B cell (primary cell): ENCODE results near the gene RASA1. TPM values are rescaled to one million over a fixed set of nuclear protein-coding genes. Genes with fewer than 3 reads are reported as not detected.

Experiments
- ATAC-seq: fragments of 200-7000 bp; cut with Tn5 transposase; one replicate; pipeline ENCODE4 v1.10.0; 2021; ENCODE audit warnings: low read depth, mild to moderate bottlenecking, moderate number of reproducible peaks, moderate library complexity
- CTCF ChIA-PET: fragments of 350-600 bp; sonication (Branson Sonifier 250); formaldehyde crosslinking; loops from one replicate; lab custom pipeline; 2021; ENCODE audit warnings: antibody characterized with exemption, inconsistent platforms; lab: Charles Lee
- POLR2A ChIA-PET: fragments of 350-600 bp; sonication (Branson Sonifier 250); formaldehyde crosslinking; loops from one replicate; lab custom pipeline; 2021; ENCODE audit warnings: antibody characterized with exemption; lab: Charles Lee
- DNase-seq: peaks from one replicate; pipeline ENCODE4 v3.0.0; 2013
- H2AFZ ChIP-seq: 2 replicates; pipeline ENCODE4 v1.6.1; 2012; ENCODE audit warnings: mild to moderate bottlenecking, low read depth, low read length; ENCODE audit not compliant: insufficient read depth, poor library complexity, severe bottlenecking
- H3K27ac ChIP-seq, 2 donors: 1 replicate in 1 of 2; 2 replicates in 1 of 2; pipeline ENCODE4 v1.5.1; 2012 to 2013; ENCODE audit warnings: low read length in 2 of 2, mild to moderate bottlenecking in 2 of 2, moderate library complexity in 1 of 2
- H3K27me3 ChIP-seq, 4 experiments: fragments of 200-600 bp in 1 of 4; sonication (generic) in 1 of 4; replicated peaks in 1 of 4; 1 replicate in 2 of 4; 2 replicates in 2 of 4; pipeline versions ENCODE4 v1.6.1 to v1.7.0; 2013 to 2016; ENCODE audit warnings: low read length in 3 of 4, mild to moderate bottlenecking in 2 of 4, mixed read lengths in 1 of 4, moderate library complexity in 1 of 4; ENCODE audit not compliant: insufficient read depth in 4 of 4, control insufficient read depth in 3 of 4; ENCODE audit errors: control extremely low read depth in 1 of 4
- H3K36me3 ChIP-seq, 2 experiments: replicated peaks in 1 of 2; 1 replicate in 1 of 2; 2 replicates in 1 of 2; pipeline versions ENCODE4 v1.6.1 to v1.7.1; 2013; ENCODE audit warnings: low read length in 1 of 2; ENCODE audit not compliant: insufficient read depth in 2 of 2, control insufficient read depth in 1 of 2; ENCODE audit errors: control extremely low read depth in 1 of 2, extremely low read depth in 1 of 2
- H3K4me1 ChIP-seq, 2 donors: fragments of 200-600 bp in 1 of 2; sonication (generic) in 1 of 2; 1 replicate in 1 of 2; 2 replicates in 1 of 2; pipeline versions ENCODE4 v1.5.1 to v1.6.1; 2013 to 2017; ENCODE audit warnings: low read length in 2 of 2; ENCODE audit not compliant: control insufficient read depth in 2 of 2, insufficient read depth in 2 of 2
- H3K4me2 ChIP-seq: replicated peaks from 2 replicates; pipeline ENCODE3; 2012; ENCODE audit warnings: mild to moderate bottlenecking, low read depth, low read length; ENCODE audit not compliant: poor library complexity, severe bottlenecking
- H3K4me3 ChIP-seq, 5 experiments: fragments of 200-600 bp in 1 of 5; sonication (generic) in 1 of 5; 1 replicate in 3 of 5; 2 replicates in 2 of 5; pipeline versions ENCODE4 v1.5.1 to v1.7.0; 2011 to 2016; ENCODE audit warnings: low read length in 4 of 5, mild to moderate bottlenecking in 4 of 5, low read depth in 2 of 5, control low read depth in 1 of 5, moderate library complexity in 1 of 5; ENCODE audit not compliant: insufficient read depth in 1 of 5; ENCODE audit errors: control extremely low read depth in 1 of 5, extremely low read depth in 1 of 5
- H3K79me2 ChIP-seq: fragments of 200-600 bp; sonication (generic); one replicate; pipeline ENCODE4 v1.6.0; 2016; ENCODE audit warnings: low read length; ENCODE audit not compliant: control insufficient read depth, insufficient read depth
- H3K9ac ChIP-seq: fragments of 200-600 bp; sonication (generic); 2 replicates; pipeline ENCODE4 v1.6.1; 2017; ENCODE audit warnings: mild to moderate bottlenecking, low read length, moderate library complexity
- H3K9me3 ChIP-seq, 3 donors: one replicate each; pipeline versions ENCODE4 v1.6.1 to v1.7.1; 2013; ENCODE audit warnings: low read length in 2 of 3; ENCODE audit not compliant: control insufficient read depth in 2 of 3, insufficient read depth in 1 of 3; ENCODE audit errors: control extremely low read depth in 1 of 3
- H4K20me1 ChIP-seq: 2 replicates; pipeline ENCODE4 v1.6.0; 2012; ENCODE audit warnings: mild to moderate bottlenecking, low read length; ENCODE audit not compliant: insufficient read depth, control insufficient read depth, poor library complexity, severe bottlenecking
- H3K27ac Mint-ChIP-seq: one replicate; pipeline ENCODE4 v1.8.0; 2021; ENCODE audit warnings: mixed read lengths
- H3K27me3 Mint-ChIP-seq: one replicate; pipeline ENCODE4 v1.8.0; 2021; ENCODE audit warnings: mixed read lengths
- H3K4me1 Mint-ChIP-seq: one replicate; pipeline ENCODE4 v1.8.0; 2021; ENCODE audit warnings: mixed read lengths
- H3K4me3 Mint-ChIP-seq: one replicate; pipeline ENCODE4 v1.8.0; 2021; ENCODE audit warnings: mixed read lengths
- H3K9me3 Mint-ChIP-seq: one replicate; pipeline ENCODE4 v1.8.0; 2022; ENCODE audit warnings: mixed read lengths; ENCODE audit not compliant: insufficient read depth
- CTCF ChIP-seq: fragments of 200-600 bp; IDR thresholded peaks from one replicate; pipeline ENCODE4 v1.8.0; 2022; ENCODE audit warnings: antibody characterized with exemption, mild to moderate bottlenecking
- EZH2 ChIP-seq: IDR thresholded peaks from 2 replicates; pipeline ENCODE4 v1.6.1; 2012; ENCODE audit warnings: borderline replicate concordance, low read depth, mild to moderate bottlenecking, moderate library complexity, low read length; ENCODE audit not compliant: insufficient read depth, poor library complexity, severe bottlenecking
- WGBS: methylation state at CpG from one replicate; pipeline ENCODE4 v1.1.5; 2013; ENCODE audit warnings: missing lambda C conversion rate; ENCODE audit not compliant: insufficient coverage; 5-methylcytosine and 5-hydroxymethylcytosine counted together
- intact Hi-C: fragments of 100-400 bp; cut with micrococcal nuclease; formaldehyde crosslinking; loops from one replicate; pipeline ENCODE4 v1.10.0; 2022
- polyA plus RNA-seq: library from polyadenylated mRNA; depleted of rRNA; stranded (reverse); fragments of >200 nt; gene quantifications from 2 replicates; pipeline ENCODE4 v1.2.3, GENCODE V29; 2012
- total RNA-seq, 2 donors: library from RNA; stranded (reverse); fragments of 120-200 nt in 1 of 2; gene quantifications; 1 replicate in 1 of 2; 2 replicates in 1 of 2; pipeline versions ENCODE4 v1.2.3 to v1.2.4, GENCODE V29; 2013 to 2022

Gene RASA1
- total and polyA plus RNA-seq, 2 donors (not counting 1 experiment from before 2014, with no cell fraction given): 18.9 to 32.2 TPM

DNA sequence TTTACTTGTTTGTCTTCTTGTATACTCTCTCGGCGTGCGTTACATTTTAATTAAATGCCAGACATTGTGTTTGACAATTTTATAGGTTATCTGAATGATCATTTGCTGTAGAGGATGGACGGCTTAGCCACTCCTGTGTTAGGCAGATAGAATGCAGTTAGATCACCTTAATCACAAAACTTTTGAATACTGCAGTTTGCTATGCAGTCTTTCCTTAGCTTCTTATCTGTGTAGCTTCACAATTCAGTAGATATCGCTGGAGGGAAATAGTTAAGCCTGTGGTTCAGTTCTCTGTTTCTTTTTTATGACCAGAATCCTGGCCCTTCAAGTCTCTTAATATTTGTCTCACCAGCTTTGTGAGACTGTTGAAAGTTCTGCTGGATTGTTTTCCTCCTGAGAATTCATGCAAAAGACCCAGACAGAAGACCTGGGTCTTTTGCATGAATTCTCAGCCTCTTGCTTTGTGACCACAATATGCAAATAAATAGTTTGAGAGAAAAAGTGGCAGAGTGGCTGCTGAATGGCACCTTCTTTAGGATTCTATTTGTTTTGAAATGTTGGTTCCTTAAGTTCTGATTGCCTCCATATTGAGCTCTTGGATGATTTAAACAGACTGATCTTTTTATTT is 40.2 kb downstream of the RASA1 start:
- Histone ChIP-seq H3K9me3 (no peaks in the 10 kb centered on the region), H4K20me1 (peaks cover 20% of the 10 kb centered on the region), H3K4me2 (peak overlapping the region; percentile 52), H3K27ac (no peak overlapping the region), H3K4me3 (peak overlapping the region in 1 of 5 experiments; percentile 9), H3K36me3 (peaks cover 7 to 19% of the 10 kb centered on the region in 2 experiments), H3K4me1 (peaks cover 10 to 19% of the 10 kb centered on the region in 2 donors), H3K79me2 (peaks cover 89% of the 10 kb centered on the region), H2AFZ (no peak overlapping the region), H3K27me3 (no peaks in the 10 kb centered on the region), H3K9ac (peak overlapping the region; percentile 12)
- H3K27ac Mint-ChIP-seq: no peak overlapping the region
- CTCF ChIA-PET: interaction anchor here (0.9 kb wide), 1 partner anchor 92 kb away, joined by 3 read pairs; no protein-coding TSS in a partner anchor
- peaks cover 53% of the 10 kb centered on the region for H3K4me1 Mint-ChIP-seq
- TF ChIP-seq CTCF: no peak
- TF ChIP-seq EZH2: no peak
- no peaks in the 10 kb centered on the region for H3K9me3 Mint-ChIP-seq
- intact Hi-C loops: loop anchor here (5.0 kb wide), 1 partner anchor 34 kb away; no protein-coding TSS in a partner anchor
- peak overlapping the region; percentile 27 for H3K4me3 Mint-ChIP-seq
- H3K27me3 Mint-ChIP-seq: no peaks in the 10 kb centered on the region
- ATAC-seq (peak; percentile 78), DNase-seq (peak; percentile 59)
- POLR2A ChIA-PET: no interaction called here
- no CpG with 5 or more reads among the region's 5 CpGs for WGBS
